ENCODE results near the gene MRTFA. TPM values are rescaled to one million over a fixed set of nuclear protein-coding genes. Genes with fewer than 3 reads are reported as not detected.

MRTFA gene
- total RNA-seq: 16.8 and 20.9 TPM in 2 replicates

DNA sequence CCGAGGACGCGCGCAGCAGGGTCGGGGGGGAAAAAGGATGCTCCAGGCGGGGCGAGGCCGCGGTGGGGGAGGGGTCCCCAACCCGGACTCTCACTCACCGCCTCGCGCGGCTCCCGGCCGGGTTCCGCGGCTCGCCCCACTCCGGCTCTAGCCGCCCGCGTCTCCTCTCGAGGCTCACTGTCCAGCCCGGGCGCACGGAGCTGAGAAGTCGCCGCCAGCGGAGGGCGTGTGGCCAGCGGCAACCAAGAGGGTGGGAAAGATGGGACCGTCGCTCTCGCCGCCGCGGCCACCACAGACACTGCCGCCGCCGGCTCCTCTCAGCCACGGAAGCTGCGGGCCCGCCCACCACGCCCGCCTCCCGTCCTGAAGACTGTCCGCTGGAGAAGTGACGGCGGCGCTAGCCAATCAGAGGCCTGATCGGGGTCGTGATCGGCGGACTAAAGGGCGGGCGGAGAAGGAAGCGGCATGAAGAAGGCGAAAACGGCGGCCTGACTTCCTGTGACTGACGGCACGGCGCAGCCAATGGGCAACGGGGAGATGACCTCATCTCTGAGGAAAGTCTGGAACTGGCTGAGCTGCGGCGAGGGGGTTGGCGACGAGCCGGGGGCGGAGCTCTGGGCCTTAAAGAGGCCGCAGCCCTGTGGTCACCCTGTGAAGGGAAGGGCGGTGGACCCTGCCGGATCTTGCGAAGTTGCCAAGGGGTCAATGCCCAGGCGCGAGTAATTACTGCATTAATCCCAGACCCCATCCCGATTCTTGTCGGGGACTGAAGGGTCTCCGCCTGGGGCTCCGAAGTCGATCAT, at the start of gene MRTFA:
Gene MRTFA (minus strand): TSS at position 340 of the 803 bp plus-strand sequence.

DNA sequence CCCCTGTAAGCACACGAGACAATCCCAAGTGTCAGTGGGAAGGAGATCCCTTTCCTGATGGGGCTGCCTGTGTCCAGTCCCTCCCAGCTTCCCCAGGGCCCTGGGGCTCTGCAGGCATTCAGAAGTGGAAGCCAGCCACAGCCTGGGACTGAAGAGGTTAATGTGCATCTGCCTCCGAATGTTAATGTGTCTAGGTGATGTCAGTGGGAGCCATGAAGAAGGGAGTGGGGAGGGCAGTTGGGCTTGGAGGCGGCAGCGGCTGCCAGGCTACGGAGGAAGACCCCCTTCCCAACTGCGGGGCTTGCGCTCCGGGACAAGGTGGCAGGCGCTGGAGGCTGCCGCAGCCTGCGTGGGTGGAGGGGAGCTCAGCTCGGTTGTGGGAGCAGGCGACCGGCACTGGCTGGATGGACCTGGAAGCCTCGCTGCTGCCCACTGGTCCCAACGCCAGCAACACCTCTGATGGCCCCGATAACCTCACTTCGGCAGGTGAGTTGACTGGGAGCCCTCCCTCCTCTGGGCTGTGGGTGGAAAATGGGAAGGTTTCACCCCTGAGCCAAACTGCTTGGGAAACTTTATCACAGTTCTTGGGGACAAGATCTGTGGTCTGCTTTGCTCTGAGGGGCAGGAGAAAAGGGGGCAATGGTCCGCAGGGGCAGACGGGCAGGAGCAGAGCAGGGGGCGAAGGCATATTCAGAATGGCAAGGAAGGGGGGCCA, 42.9 kb upstream of the MRTFA start, which contains the start of gene MCHR1:
Gene MCHR1 (plus strand): TSS at position 236 of the 715 bp plus-strand sequence. CDS start 169 bp downstream, at position 405.

Other genes starting within 250 kb of the MRTFA start
- gene MCHR1, start 42.8 kb upstream of the MRTFA start, total RNA-seq: 1.00 and 2.4 TPM in 2 replicates
- 12.5 and 13.3 TPM in 2 replicates for gene SLC25A17, start 182.6 kb upstream of the MRTFA start, total RNA-seq
- 268 and 309 TPM in 2 replicates for gene ST13, start 219.9 kb upstream of the MRTFA start, total RNA-seq
- gene XPNPEP3, start 220.4 kb upstream of the MRTFA start, total RNA-seq: 5.4 and 7.0 TPM in 2 replicates
- not detected in 2 replicates for gene DNAJB7, start 225.4 kb upstream of the MRTFA start, total RNA-seq